Uterus (tissue), 4 donors: ENCODE results near the gene PDLIM7. TPM values are rescaled to one million over a fixed set of nuclear protein-coding genes. Genes with fewer than 3 reads are reported as not detected.

Experiments
- DNase-seq, 2 donors: peaks; one replicate each; pipeline ENCODE4 v3.0.0-alpha.2; 2019 to 2020
- H3K27ac ChIP-seq, 2 donors: fragments of 200-600 bp; sonication (generic); 1 replicate in 1 of 2; 2 replicates in 1 of 2; pipeline ENCODE4 v1.5.1; 2016 to 2018
- H3K27me3 ChIP-seq, 2 donors: fragments of 200-600 bp; sonication (generic); one replicate each; pipeline ENCODE4 v1.5.1; 2018 to 2019; ENCODE audit warnings: control low read depth in 1 of 2
- H3K36me3 ChIP-seq, 2 donors: fragments of 200-600 bp; sonication (generic); one replicate each; pipeline ENCODE4 v1.5.1; 2019; ENCODE audit warnings: control low read depth in 1 of 2
- H3K4me1 ChIP-seq, 2 donors: fragments of 200-600 bp; sonication (generic); one replicate each; pipeline ENCODE4 v1.5.1; 2018 to 2019; ENCODE audit warnings: control low read depth in 1 of 2
- H3K4me3 ChIP-seq, 2 donors: fragments of 200-600 bp; sonication (generic); 1 replicate in 1 of 2; 2 replicates in 1 of 2; pipeline ENCODE4 v1.5.1; 2018 to 2019; ENCODE audit warnings: mild to moderate bottlenecking in 1 of 2
- H3K9me3 ChIP-seq, 2 donors: fragments of 200-600 bp; sonication (generic); one replicate each; pipeline ENCODE4 v1.5.1; 2019; ENCODE audit warnings: control low read depth in 1 of 2
- CTCF ChIP-seq, 4 experiments: fragments of 200-600 bp in 2 of 4; fragments of 450-650 bp in 2 of 4; sonication (generic) in 2 of 4; IDR thresholded peaks; one replicate each; pipeline ENCODE4 v1.5.1; 2016 to 2019; ENCODE audit warnings: antibody characterized with exemption in 4 of 4, mild to moderate bottlenecking in 2 of 4, moderate library complexity in 1 of 4
- POLR2A ChIP-seq, 2 donors: fragments of 450-650 bp; IDR thresholded peaks; one replicate each; pipeline ENCODE4 v1.6.1; 2016; ENCODE audit warnings: antibody characterized with exemption in 2 of 2, mild to moderate bottlenecking in 1 of 2, moderate library complexity in 1 of 2
- intact Hi-C: fragments of 100-400 bp; cut with DNase I; formaldehyde crosslinking; loops from one replicate; pipeline ENCODE4 v1.15.1; 2023; ENCODE audit warnings: low total_unique reads
- total RNA-seq, 4 donors: library from RNA; depleted of rRNA in 3 of 4; stranded (reverse); fragments of >200 nt in 3 of 4; gene quantifications; one replicate each; pipeline versions ENCODE4 v1.1.0 to v1.2.4, GENCODE V29; 2014 to 2023
- donor health status: DM: yes; HTN: yes; CAD: no.

PDLIM7 gene
- total RNA-seq, 4 donors from 2014 or later: 102 to 543 (median 193) TPM

- Histone ChIP-seq H3K9me3 (no peaks in the 10 kb centered on the region), H3K36me3 (no peaks in the 10 kb centered on the region), H3K4me3 (no peak overlapping the region), H3K27me3 (no peaks in the 10 kb centered on the region), H3K27ac (peak overlapping the region; percentile 97 to 98), H3K4me1 (peaks cover 17 to 38% of the 10 kb centered on the region in 2 donors)
- intact Hi-C loops: no loop called here
- TF ChIP-seq CTCF (IDR thresholded peaks at IDR 0.05) (no peak), POLR2A (IDR thresholded peaks at IDR 0.05) (no peak)
- DNase-seq: no peak
These were observed 5.2 kb downstream of the PDLIM7 start for GRCh38 chr5:177491983-177492746.

GRCh38 chr5:177491429-177491945 lies 5.9 kb downstream of the PDLIM7 start:
- H3K27me3 ChIP-seq: no peaks in the 10 kb centered on the region
- peak overlapping the region; percentile 97 to 98 for H3K27ac ChIP-seq
- TF ChIP-seq CTCF (IDR thresholded peaks at IDR 0.05): peak; percentile 49 to 88 (median 68)
- no peak for TF ChIP-seq POLR2A (IDR thresholded peaks at IDR 0.05)
- no peak overlapping the region for H3K4me3 ChIP-seq
- no peaks in the 10 kb centered on the region for H3K9me3 ChIP-seq
- intact Hi-C loops: no loop called here
- peaks cover 17 to 38% of the 10 kb centered on the region in 2 donors for H3K4me1 ChIP-seq
- H3K36me3 ChIP-seq: no peaks in the 10 kb centered on the region
- peak; percentile 48 to 52 for DNase-seq

- intact Hi-C loops: no loop called here
These were observed 6.4 kb downstream of the PDLIM7 start for GRCh38 chr5:177490992-177491391.

GRCh38 chr5:177490311-177490991 lies 7.0 kb downstream of the PDLIM7 start:
- Histone ChIP-seq H3K27ac (peak overlapping the region; percentile 97 to 98), H3K9me3 (no peaks in the 10 kb centered on the region), H3K36me3 (no peaks in the 10 kb centered on the region), H3K4me3 (no peak overlapping the region), H3K4me1 (peaks cover 17 to 38% of the 10 kb centered on the region in 2 donors), H3K27me3 (no peaks in the 10 kb centered on the region)
- TF ChIP-seq CTCF (IDR thresholded peaks at IDR 0.05) (no peak), POLR2A (IDR thresholded peaks at IDR 0.05) (no peak)
- DNase-seq: no peak
- intact Hi-C loops: no loop called here

More at GRCh38 chr5:177490992-177491391, 6.4 kb downstream of the PDLIM7 start:
- Histone ChIP-seq H3K4me1 (peaks cover 17 to 38% of the 10 kb centered on the region in 2 donors), H3K36me3 (no peaks in the 10 kb centered on the region), H3K27ac (peak overlapping the region; percentile 97 to 98), H3K27me3 (no peaks in the 10 kb centered on the region), H3K9me3 (no peaks in the 10 kb centered on the region), H3K4me3 (no peak overlapping the region)
- no peak for DNase-seq
- TF ChIP-seq CTCF (IDR thresholded peaks at IDR 0.05) (no peak), POLR2A (IDR thresholded peaks at IDR 0.05) (no peak)
